CD4-positive, CD25-positive, alpha-beta regulatory T cell (primary cell): Measurements from ENCODE around the gene ASPSCR1. TPM values are rescaled to one million over a fixed set of nuclear protein-coding genes. Genes with fewer than 3 reads are reported as not detected.

Experiments used
- ATAC-seq, 2 donors: fragments of 150-1000 bp; cut with Tn5 transposase; one replicate each; pipeline ENCODE4 v1.10.0; 2021; ENCODE audit warnings: low read depth in 2 of 2, moderate number of reproducible peaks in 2 of 2, moderate library complexity in 1 of 2
- DNase-seq, 3 donors: peaks; one replicate each; pipeline versions ENCODE4 v3.0.0 to v3.0.0-alpha.2; 2012 to 2022; ENCODE audit warnings: mixed read lengths in 1 of 3
- H3K27ac ChIP-seq: one replicate; pipeline ENCODE4 v1.7.0; 2013; ENCODE audit warnings: mild to moderate bottlenecking, low read length; ENCODE audit not compliant: insufficient read depth, poor library complexity, severe bottlenecking
- H3K27me3 ChIP-seq: one replicate; pipeline ENCODE4 v1.7.0; 2013; ENCODE audit warnings: low read length; ENCODE audit not compliant: control insufficient read depth, insufficient read depth
- H3K36me3 ChIP-seq: one replicate; pipeline ENCODE4 v1.7.0; 2013; ENCODE audit warnings: mild to moderate bottlenecking, low read length, moderate library complexity; ENCODE audit not compliant: control insufficient read depth, insufficient read depth
- H3K4me1 ChIP-seq: 2 replicates; pipeline ENCODE4 v1.7.0; 2013; ENCODE audit warnings: mild to moderate bottlenecking, low read length; ENCODE audit not compliant: insufficient read depth, control insufficient read depth, poor library complexity, severe bottlenecking
- H3K4me3 ChIP-seq: one replicate; pipeline ENCODE4 v1.7.0; 2013; ENCODE audit warnings: low read depth, mild to moderate bottlenecking, low read length, moderate library complexity
- H3K9me3 ChIP-seq, 2 experiments: 1 replicate in 1 of 2; 2 replicates in 1 of 2; pipeline ENCODE4 v1.7.0; 2013; ENCODE audit warnings: low read length in 2 of 2, mild to moderate bottlenecking in 1 of 2, moderate library complexity in 1 of 2; ENCODE audit not compliant: control insufficient read depth in 2 of 2
- H3K27ac Mint-ChIP-seq, 3 donors: one replicate each; pipeline ENCODE4 v1.8.0; 2020 to 2022; ENCODE audit warnings: mild to moderate bottlenecking in 3 of 3, mixed read lengths in 3 of 3, moderate library complexity in 2 of 3
- H3K27me3 Mint-ChIP-seq: one replicate; pipeline ENCODE4 v1.8.0; 2022; ENCODE audit warnings: mild to moderate bottlenecking, mixed read lengths
- H3K36me3 Mint-ChIP-seq: one replicate; pipeline ENCODE4 v1.8.0; 2020; ENCODE audit warnings: mixed read lengths
- H3K4me1 Mint-ChIP-seq, 4 donors: one replicate each; pipeline ENCODE4 v1.8.0; 2020 to 2022; ENCODE audit warnings: mixed read lengths in 4 of 4, mild to moderate bottlenecking in 1 of 4
- H3K4me3 Mint-ChIP-seq, 4 donors: one replicate each; pipeline ENCODE4 v1.8.0; 2020 to 2022; ENCODE audit warnings: mild to moderate bottlenecking in 4 of 4, mixed read lengths in 4 of 4, moderate library complexity in 3 of 4
- H3K9me3 Mint-ChIP-seq, 7 donors: one replicate each; pipeline ENCODE4 v1.8.0; 2020 to 2022; ENCODE audit warnings: mixed read lengths in 7 of 7, mild to moderate bottlenecking in 3 of 7, moderate library complexity in 2 of 7
- polyA plus RNA-seq, 4 donors: library from polyadenylated mRNA; unstranded; fragments of 300-500 nt; fragmentation: Illumina TruSeq; gene quantifications; one replicate each; pipeline ENCODE4 v1.2.3, GENCODE V29; 2021
- total RNA-seq: library from RNA; stranded (reverse); gene quantifications from one replicate; pipeline ENCODE4 v1.2.3, GENCODE V29; 2022

The ASPSCR1 gene, protein sequence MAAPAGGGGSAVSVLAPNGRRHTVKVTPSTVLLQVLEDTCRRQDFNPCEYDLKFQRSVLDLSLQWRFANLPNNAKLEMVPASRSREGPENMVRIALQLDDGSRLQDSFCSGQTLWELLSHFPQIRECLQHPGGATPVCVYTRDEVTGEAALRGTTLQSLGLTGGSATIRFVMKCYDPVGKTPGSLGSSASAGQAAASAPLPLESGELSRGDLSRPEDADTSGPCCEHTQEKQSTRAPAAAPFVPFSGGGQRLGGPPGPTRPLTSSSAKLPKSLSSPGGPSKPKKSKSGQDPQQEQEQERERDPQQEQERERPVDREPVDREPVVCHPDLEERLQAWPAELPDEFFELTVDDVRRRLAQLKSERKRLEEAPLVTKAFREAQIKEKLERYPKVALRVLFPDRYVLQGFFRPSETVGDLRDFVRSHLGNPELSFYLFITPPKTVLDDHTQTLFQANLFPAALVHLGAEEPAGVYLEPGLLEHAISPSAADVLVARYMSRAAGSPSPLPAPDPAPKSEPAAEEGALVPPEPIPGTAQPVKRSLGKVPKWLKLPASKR
- total RNA-seq = 41.4 TPM
- 10 to 100 TPM; 25.2 to 29.4 (median 28.2) TPM for polyA plus RNA-seq

DNA sequence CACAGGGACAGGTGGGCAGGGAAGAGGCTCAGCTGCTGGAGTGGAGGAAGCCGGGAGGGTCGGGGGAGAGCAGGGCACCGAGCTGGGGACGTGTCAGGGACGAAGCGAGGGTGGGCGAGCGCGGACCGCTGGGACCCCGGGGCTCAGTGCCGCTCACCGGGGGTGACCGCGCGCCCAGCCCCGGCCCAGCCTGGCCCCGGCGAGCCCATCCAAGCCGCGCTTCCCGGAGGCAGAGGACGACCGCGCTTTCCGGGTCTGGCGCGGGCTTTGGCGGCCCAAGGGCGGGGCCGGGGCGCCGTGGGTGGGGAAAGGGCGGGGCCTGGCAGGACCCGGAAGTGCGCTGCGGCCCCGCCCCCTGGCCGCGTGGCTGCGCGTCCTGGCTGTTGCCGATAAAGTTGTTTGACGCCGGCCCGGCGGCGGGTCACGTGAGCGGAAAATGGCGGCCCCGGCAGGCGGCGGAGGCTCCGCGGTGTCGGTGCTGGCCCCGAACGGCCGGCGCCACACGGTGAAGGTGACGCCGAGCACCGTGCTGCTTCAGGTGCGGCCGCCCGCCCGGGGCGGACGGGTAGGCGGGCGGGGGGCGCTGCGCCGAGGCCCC is at the start of gene ASPSCR1:
Gene ASPSCR1 (plus strand): TSS at position 419 of the 598 bp plus-strand sequence. CDS start 18 bp downstream, at position 437.
- Histone ChIP-seq H3K27me3 (no peaks in the 10 kb centered on the region), H3K4me1 (peaks cover 33% of the 10 kb centered on the region), H3K36me3 (no peaks in the 10 kb centered on the region), H3K9me3 (no peaks in the 10 kb centered on the region), H3K4me3 (peak within 1 kb of the TSS; percentile 69), H3K27ac (peak within 1 kb of the TSS; percentile 85)
- H3K36me3 Mint-ChIP-seq = peaks cover 11% of the 10 kb centered on the region
- peak; percentile 85 to 92 (median 91) for DNase-seq
- peaks cover 9% of the 10 kb centered on the region for H3K27me3 Mint-ChIP-seq
- peaks cover 0 to 44% (median 20%) of the 10 kb centered on the region in 4 donors for H3K4me1 Mint-ChIP-seq
- H3K27ac Mint-ChIP-seq = peak within 1 kb of the TSS; percentile 98
- peak; percentile 88 to 93 for ATAC-seq
- H3K4me3 Mint-ChIP-seq = peak within 1 kb of the TSS; percentile 96 to 99 (median 97)
- no peaks in the 10 kb centered on the region for H3K9me3 Mint-ChIP-seq

DNA sequence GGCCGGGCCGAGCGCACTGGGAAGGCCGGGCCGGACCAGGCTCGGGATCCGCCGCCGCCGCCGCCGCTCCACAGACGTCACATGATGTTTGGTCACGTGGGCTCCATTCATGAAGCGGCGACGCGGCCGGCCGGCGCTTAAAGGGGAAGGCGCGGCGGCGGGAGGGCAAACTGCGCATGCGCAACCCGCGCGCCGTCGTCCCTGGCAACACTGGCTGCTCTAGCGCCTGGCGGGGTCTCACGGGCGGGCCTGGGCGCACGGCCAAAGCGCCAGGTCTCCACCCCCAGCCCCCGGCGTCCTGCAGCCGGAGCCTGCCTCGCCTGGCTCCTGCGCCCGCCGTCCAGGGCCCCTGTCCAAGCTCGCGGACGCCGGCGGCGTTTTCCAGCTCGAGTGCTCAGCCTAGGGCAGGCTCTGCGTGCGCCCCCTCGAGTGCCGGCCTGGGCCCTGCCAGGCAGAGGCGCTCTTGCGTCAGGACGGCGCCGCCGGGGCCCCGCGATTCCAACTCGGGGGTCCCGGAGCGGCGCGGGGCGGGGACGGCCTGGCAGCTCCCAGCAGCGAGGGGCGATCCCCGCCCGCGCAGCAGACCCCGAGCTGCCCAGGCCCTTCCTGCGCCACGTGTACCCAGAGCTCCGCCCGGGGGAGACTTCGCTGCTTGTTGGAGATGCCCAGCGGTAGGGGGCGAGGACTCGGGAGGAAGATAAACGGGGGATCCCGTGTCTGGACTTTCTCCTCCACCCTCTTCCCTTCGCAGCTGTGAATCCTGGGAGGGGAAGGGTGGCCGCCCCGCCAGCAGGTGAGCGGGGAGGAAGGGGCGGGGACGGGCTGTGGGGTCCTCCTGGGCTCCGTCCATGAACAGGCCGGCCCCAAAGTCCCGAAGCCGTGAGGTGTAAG is 49.5 kb upstream of the ASPSCR1 start, which contains the start of gene MAFG:
Gene MAFG (minus strand): TSS at position 83 of the 891 bp plus-strand sequence. CDS start 4,550 bp downstream, outside the sequence.
- peaks cover 18% of the 10 kb centered on the region for H3K27me3 Mint-ChIP-seq
- H3K27ac ChIP-seq = peak within 1 kb of the TSS; percentile 76
- DNase-seq (peak; percentile 85 to 93 (median 90)), ATAC-seq (peak; percentile 65 to 67)
- H3K36me3 Mint-ChIP-seq = no peaks in the 10 kb centered on the region
- H3K27ac Mint-ChIP-seq = peak within 1 kb of the TSS; percentile 91 to 96 (median 93)
- H3K4me1 ChIP-seq = peaks cover 43% of the 10 kb centered on the region
- H3K27me3 ChIP-seq = no peaks in the 10 kb centered on the region
- peaks cover 0 to 1% (median 0%) of the 10 kb centered on the region in 7 donors for H3K9me3 Mint-ChIP-seq
- no peaks in the 10 kb centered on the region for H3K36me3 ChIP-seq
- H3K4me3 ChIP-seq = peak within 1 kb of the TSS; percentile 11
- peaks cover 0 to 30% (median 7%) of the 10 kb centered on the region in 4 donors for H3K4me1 Mint-ChIP-seq
- H3K9me3 ChIP-seq = no peaks in the 10 kb centered on the region
- H3K4me3 Mint-ChIP-seq = peak within 1 kb of the TSS; percentile 85 to 93 (median 86)

DNA sequence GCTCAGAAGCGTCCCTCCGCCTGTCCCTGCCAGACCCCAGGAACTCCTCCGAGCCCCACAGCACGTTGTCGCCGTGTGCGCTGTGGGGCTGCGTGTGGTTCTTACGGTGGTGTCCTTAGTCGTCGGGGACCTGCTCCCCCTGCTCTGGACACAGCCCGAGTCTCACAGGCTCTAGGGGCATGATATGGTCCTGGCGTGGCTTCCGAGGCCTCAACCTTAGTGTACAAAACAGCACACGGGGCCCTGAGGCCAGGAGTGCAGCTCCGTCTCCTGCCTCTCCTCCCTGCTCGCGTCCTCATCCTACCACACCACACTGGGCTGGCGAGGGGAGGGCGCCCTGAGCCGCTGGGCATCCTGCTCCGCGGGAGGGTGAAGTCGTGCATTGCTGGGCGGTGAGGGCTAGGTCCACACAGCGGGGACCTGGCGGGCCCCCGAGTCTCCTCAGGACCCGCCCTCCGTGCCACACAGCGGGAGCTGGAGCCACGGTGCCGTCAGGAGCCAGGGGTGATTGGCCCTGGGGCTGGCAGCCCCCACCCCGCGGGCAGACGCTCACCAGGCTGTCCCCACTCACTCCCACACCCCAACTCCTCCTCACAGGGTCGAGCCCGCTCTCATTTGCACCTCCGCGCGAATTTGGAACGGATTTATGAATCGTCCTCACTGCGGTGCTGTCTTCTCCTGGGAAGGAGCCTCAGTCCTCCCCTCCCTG is 48.7 kb upstream of the ASPSCR1 start:
- Mint-ChIP-seq H3K9me3 (peaks cover 0 to 1% (median 0%) of the 10 kb centered on the region in 7 donors), H3K36me3 (no peaks in the 10 kb centered on the region), H3K27ac (peak overlapping the region; percentile 36 to 87 (median 60)), H3K4me3 (peak overlapping the region in 3 of 4 donors; percentile 66 to 84 (median 69)), H3K4me1 (peaks cover 0 to 30% (median 7%) of the 10 kb centered on the region in 4 donors), H3K27me3 (peaks cover 12% of the 10 kb centered on the region)
- ATAC-seq = no peak
- Histone ChIP-seq H3K27me3 (no peaks in the 10 kb centered on the region), H3K4me3 (no peak overlapping the region), H3K9me3 (no peaks in the 10 kb centered on the region), H3K36me3 (no peaks in the 10 kb centered on the region), H3K4me1 (peaks cover 43% of the 10 kb centered on the region), H3K27ac (no peak overlapping the region)
- DNase-seq = no peak

DNA sequence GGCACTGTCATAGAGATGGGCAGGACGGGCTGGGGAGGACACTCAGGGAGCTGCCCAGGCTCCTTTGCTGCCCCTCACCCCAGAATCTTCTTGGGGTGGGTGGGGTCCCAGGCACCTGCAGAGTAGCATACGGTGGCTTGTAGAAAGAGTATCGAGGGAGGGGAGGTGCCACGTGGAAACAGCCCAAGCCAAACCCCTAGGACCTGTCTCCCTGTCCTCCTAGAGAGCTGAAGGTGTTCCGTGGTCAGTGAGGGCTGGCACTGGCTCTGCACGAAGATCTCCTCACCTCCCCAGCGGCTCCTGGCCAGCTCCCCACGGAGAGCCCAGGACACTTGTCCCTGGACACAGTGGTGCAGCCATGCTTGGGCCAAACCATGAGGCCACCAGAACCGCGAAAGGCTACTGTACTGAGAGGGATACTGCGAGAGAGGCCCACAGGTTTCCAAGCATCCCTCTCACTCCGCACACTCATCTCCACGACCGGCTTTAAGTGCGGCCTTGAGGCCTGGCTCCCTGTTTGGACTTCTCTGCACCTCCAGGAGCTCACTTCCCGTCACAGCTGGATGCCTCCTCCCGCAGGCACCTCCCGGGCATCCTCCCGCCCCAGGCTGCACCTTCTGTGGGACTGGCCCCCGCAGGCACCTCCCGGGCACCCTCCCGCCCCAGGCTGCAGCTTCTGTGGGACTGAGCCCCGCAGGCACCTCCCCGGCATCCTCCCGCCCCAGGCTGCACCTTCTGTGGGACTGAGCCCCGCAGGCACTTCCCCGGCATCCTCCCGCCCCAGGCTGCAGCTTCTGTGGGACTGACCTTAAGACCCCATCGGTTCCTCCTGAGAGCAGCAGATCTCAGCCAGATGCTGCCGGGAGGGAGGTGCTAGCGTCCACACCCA is 47.9 kb upstream of the ASPSCR1 start:
- peak overlapping the region in 1 of 3 donors; percentile 60 for H3K27ac Mint-ChIP-seq
- peaks cover 12% of the 10 kb centered on the region for H3K27me3 Mint-ChIP-seq
- Histone ChIP-seq H3K4me3 (no peak overlapping the region), H3K27ac (no peak overlapping the region), H3K27me3 (no peaks in the 10 kb centered on the region), H3K36me3 (no peaks in the 10 kb centered on the region), H3K4me1 (peaks cover 35% of the 10 kb centered on the region), H3K9me3 (no peaks in the 10 kb centered on the region)
- H3K4me1 Mint-ChIP-seq = peaks cover 0 to 23% (median 7%) of the 10 kb centered on the region in 4 donors
- H3K4me3 Mint-ChIP-seq = peak overlapping the region in 3 of 4 donors; percentile 48 to 84 (median 52)
- H3K36me3 Mint-ChIP-seq = no peaks in the 10 kb centered on the region
- DNase-seq (no peak), ATAC-seq (no peak)
- H3K9me3 Mint-ChIP-seq = peaks cover 0 to 1% (median 0%) of the 10 kb centered on the region in 7 donors

DNA sequence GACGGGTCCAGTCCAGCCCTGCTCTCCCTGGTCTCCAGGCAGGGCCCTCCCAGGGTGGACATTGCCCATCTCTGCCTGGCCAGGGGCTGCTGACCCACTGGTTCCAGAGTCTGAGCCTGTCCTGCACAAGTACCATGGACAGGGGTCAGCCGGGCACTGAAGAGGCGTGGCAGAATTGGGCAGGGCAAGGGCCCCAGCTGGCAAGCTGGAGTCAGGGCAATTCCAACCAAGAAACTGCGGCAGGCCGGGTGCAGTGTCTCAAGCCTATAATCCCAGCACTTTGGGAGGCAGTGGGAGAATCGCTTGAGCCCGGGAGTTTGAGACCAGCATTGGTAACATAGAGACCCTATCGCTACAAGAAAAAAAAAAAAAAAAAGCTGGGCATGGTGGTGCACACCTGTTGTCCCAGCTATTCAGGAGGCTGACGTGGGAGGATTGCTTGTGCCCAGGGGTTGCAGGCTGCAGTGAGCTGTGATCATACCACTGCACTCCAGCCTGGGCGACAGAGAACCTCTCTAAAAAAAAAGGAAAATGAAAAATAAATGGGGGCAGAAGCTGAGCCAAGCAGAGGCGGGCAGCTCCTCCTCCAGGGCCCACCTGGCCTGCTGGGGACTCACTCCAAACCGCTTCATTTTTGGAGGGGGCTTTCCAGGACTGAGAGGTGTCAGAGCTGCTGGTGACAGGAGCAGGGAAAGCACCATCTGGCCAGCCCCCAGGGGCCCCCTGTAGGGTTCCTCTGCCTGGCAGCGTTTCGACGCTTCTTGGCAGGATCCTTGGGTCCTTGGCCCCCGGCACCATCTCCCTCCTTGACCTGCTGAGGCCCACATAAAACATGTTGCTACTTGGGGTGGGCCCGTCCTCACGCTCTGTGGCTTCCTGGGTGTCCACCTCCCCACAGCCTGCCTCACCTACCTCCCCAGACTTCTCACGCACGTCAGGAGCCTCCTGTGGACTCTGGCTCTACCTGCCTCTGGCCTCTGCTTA is 47.0 kb upstream of the ASPSCR1 start:
- Mint-ChIP-seq H3K9me3 (peaks cover 0 to 1% (median 0%) of the 10 kb centered on the region in 7 donors), H3K27ac (no peak overlapping the region), H3K36me3 (no peaks in the 10 kb centered on the region), H3K4me3 (peak overlapping the region in 2 of 4 donors; percentile 78 to 90), H3K4me1 (peaks cover 0 to 15% (median 7%) of the 10 kb centered on the region in 4 donors), H3K27me3 (peaks cover 12% of the 10 kb centered on the region)
- H3K27ac ChIP-seq = no peak overlapping the region
- H3K4me3 ChIP-seq = no peak overlapping the region
- ATAC-seq = no peak
- no peaks in the 10 kb centered on the region for H3K36me3 ChIP-seq
- H3K9me3 ChIP-seq = no peaks in the 10 kb centered on the region
- DNase-seq = no peak
- peaks cover 27% of the 10 kb centered on the region for H3K4me1 ChIP-seq
- H3K27me3 ChIP-seq = no peaks in the 10 kb centered on the region
